H54 (cell line): ENCODE results near the gene SLC4A3.

Source experiments
- DNase-seq: peaks from one replicate; pipeline ENCODE4 v3.0.0; 2011; ENCODE audit warnings: low spot score, mixed read lengths; ENCODE audit not compliant: insufficient read length
- FAIRE-seq: peaks from 3 replicates; lab custom pipeline; 2011; peaks lifted over from hg19 to GRCh38; lab: Jason Lieb, UNC
- POLR2A ChIP-seq: IDR thresholded peaks from 2 replicates; pipeline ENCODE4 v1.6.1; 2011; ENCODE audit warnings: low read depth, mild to moderate bottlenecking, low read length

The SLC4A3 gene

DNA sequence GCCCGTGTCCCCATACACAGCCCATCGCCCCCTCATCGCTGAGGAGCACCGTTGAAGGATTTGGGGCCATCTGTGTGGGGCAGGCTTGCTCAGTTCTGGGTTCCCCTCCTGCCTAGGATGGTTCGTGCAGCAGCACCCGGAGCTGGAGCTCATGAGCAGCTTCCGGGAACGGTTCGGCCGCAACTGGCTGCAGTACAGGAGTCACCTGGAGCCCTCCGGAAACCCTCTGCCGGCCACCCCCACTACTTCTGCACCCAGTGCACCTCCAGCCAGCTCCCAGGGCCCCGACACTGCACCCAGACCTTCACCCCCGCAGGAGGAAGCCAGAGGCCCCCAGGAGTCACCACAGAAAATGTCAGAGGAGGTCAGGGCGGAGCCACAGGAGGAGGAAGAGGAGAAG, 19.5 kb upstream of the SLC4A3 start:
- FAIRE-seq (no peak), DNase-seq (no peak)

GRCh38 chr2:219608399-219608964, 18.9 kb upstream of the SLC4A3 start:
- no peak for TF ChIP-seq POLR2A
- FAIRE-seq (no peak), DNase-seq (no peak)

More for the DNA sequence above, 19.5 kb upstream of the SLC4A3 start:
- TF ChIP-seq POLR2A = no peak

DNA sequence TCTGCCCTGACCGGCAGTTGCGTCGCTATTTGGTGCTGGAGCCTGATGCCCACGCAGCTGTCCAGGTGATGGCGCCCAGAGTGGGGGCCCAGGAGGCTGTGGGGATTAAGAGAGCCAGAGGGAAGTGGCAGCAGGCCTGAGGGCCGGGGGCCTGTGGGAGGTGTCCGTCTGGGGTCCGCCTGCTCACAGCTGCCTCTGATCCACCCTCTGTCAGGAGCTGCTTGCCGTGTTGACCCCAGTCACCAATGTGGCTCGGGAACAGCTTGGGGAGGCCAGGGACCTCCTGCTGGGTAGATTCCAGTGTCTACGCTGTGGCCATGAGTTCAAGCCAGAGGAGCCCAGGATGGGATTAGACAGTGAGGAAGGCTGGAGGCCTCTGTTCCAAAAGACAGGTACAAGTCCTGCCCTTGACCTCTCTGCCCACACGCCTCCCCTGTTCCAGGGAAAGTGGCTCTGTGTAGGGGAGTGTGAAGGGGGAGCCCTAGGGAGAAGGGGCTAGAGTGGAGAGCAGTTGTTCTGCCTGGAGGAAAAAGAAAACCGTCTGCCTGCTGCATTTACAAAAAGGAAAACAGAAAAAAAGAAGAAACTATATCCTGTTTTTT, 18.2 kb upstream of the SLC4A3 start:
- FAIRE-seq (no peak), DNase-seq (no peak)
- no peak for TF ChIP-seq POLR2A

GRCh38 chr2:219611306-219611705, 16.1 kb upstream of the SLC4A3 start:
- TF ChIP-seq POLR2A = no peak
- FAIRE-seq (no peak), DNase-seq (no peak)

DNA sequence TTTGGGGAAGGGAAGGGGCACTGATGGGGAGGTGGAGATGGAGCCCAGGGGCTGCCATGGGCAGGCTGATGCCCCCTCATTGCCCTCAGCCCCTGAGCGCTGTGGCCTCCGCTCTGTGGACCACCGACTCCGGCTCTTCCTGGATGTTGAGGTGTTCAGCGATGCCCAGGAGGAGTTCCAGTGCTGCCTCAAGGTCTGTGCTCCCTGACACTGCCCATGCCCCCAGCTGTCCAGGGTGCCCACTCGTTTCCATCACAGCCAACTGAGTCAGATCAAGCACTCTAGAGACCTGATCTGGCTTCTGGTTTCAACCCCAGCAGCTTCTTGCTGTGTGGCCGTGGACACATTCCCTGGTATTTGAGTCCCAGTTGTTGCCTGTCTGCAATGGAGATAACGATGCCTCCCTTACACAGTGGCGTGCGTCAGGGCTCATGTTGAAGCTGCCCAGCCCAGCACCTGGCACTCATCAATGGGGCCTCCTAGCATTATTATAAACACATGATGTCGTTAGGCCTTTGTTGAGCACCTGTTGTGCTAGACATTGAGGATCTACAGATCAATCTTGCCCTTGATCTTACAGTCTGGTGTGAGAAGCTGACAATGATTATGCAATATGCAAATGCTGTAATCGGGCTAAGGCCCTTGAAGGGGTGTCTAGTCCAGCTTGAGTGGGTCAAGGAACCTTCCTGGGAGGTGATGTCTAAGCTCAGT, 15.4 kb upstream of the SLC4A3 start:
- DNase-seq (no peak), FAIRE-seq (no peak)
- TF ChIP-seq POLR2A = no peak

GRCh38 chr2:219612577-219613286, 14.7 kb upstream of the SLC4A3 start:
- no peak for TF ChIP-seq POLR2A
- FAIRE-seq = no peak
- DNase-seq = no peak

DNA sequence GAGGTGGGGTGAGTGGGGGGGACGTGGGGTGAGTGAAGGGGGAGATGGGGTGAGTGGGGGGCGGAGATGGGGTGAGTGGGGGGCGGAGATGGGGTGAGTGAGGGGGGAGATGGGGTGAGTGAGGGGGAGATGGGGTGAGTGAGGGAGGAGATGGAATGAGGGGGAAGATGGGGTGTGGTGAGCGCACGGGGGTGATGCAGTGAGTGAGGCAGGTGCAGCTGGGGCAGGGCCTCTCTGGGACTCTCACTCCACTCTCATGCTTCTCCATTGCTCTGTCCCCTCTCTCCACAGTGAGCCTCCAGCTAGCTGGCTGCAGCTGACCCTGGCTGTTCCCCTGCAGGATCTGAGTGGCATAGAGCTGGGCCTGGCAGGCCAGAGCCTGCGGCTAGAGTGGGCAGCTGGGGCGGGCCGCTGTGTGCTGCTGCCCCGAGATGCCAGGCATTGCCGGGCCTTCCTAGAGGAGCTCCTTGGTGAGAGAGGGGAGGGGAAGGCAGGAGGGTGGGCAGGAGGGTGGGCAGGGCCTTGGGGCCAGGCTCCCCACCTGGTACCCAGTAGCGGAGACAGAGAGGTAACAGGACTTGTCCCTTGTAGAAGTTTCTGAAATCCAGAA, 13.9 kb upstream of the SLC4A3 start:
- no peak for FAIRE-seq

GRCh38 chr2:219614076-219614860, 13.2 kb upstream of the SLC4A3 start:
- no peak for DNase-seq
- TF ChIP-seq POLR2A = no peak
- no peak for FAIRE-seq

More for the DNA sequence above, 13.9 kb upstream of the SLC4A3 start:
- no peak for TF ChIP-seq POLR2A
- DNase-seq = no peak

- no peak for TF ChIP-seq POLR2A
- DNase-seq (no peak), FAIRE-seq (no peak)
These were observed 12.4 kb upstream of the SLC4A3 start for GRCh38 chr2:219615036-219615435.

DNA sequence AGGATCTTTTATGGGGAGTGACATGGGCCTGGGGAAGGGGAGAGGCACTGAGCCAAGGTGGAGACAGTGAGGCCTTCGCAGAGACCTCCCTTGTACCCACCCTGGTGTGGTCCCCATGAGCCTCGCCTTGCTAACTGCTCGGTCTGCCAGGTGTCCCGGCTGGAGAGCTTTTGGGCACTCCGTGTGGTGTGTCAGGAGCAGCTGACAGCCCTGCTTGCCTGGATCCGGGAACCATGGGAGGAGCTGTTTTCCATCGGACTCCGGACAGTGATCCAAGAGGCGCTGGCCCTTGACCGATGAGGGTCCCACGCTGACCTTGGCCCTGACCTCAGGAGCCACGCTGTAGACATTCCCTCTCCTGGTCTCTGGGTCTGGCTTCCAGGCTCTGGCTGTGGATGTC, 11.5 kb upstream of the SLC4A3 start:
- no peak for DNase-seq
- TF ChIP-seq POLR2A = no peak
- FAIRE-seq = no peak

DNA sequence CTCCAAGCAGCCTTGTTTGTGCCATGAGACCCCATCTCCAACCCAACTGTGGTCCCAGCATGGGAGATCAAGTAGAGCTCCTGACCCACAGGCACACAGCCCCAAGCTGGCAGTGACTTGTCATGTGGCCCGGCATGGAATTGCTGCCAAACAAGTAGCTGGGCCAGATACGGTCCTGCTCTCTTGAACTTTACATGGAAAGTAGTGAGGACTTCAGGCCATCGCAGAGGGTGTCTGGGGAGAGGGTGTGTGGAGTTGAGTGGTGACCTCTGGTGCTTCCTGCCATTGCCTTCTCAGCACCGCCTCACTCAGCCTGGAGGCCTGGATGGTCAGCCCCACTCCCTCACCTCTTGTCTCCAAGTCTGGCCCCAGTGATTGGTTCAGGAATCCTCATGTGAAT, 10.9 kb upstream of the SLC4A3 start:
- FAIRE-seq (no peak), DNase-seq (no peak)
- TF ChIP-seq POLR2A = no peak

- DNase-seq (no peak), FAIRE-seq (no peak)
- no peak for TF ChIP-seq POLR2A
These were observed 8.7 kb upstream of the SLC4A3 start for GRCh38 chr2:219618733-219619122.

DNA sequence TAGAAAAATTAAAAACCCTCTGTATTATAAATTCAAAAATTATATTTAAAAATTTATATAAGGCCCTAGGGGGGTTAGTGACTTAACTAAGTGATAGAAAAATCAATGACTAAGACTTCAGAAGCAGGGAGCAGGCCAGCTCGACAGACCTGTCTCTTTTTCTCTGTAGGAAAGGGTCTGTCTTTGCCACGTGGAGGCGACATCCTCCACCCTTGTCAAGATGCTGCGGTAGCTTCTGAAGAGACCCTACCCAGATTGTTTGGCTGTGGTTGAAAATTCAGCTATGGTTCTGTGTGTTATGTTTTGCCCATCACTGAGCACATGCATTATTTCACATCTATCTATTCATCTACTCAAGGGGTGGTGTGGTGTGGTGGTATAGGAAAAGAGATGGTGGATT, 8.2 kb upstream of the SLC4A3 start:
- DNase-seq = no peak
- TF ChIP-seq POLR2A = no peak
- no peak for FAIRE-seq
